NCI-H2107 treated with DMSO at 0.1 percent for 48 hours (cell line): ENCODE measurements around the gene PARS2.

Experiments used
- DNase-seq: peaks from one replicate; lab custom pipeline; 2025; ENCODE audit not compliant: unreplicated experiment; lab: John Stamatoyannopoulos, UW

The PARS2 gene

DNA sequence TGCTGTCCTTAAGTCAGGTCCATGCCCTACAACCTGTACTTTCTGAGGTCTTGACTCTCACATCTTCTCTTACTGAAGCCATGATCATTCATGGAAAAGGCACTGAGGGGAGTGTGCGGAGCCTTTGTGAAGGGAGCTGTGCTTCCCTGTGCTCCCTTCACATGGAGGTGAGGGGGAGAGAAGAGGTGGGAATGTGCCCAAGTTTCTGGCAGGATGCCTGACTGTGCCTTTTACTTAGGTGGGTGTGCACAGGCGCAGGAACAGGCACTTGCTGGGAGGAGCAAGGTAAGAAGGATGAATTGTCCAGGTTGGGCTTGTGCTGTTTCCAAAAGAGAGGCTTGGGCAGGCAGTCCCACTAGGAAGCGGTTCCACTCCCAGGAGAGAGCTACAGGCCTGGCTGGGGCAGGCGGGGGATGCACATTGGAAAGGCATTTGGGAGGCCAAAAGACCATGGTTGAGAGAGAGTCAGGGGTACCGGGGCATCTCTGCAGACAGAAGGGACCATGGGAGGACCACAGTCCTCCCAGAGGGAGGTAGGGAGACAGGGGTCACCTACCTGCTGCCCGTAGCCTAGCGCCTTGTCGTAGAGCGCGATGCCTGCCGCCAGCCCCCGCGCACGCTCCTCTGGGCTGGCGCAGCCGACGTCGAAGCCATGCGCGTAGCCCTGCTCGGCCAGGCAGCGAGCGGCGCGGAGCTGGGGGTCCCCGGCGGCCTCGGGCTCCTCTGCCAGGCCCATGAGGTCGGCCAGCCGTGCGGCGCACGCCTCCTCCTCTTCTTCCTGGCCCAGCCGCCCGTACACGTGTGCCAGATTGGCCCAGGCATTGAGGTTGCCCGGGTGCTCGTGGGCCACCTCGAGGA lies 35.9 kb upstream of the PARS2 start:
- DNase-seq = no peak

- DNase-seq = no peak
Observed at GRCh38 chr1:54798769-54799641, 34.7 kb upstream of the PARS2 start.

- no peak for DNase-seq
Observed at GRCh38 chr1:54798206-54798605, 33.9 kb upstream of the PARS2 start.

DNA sequence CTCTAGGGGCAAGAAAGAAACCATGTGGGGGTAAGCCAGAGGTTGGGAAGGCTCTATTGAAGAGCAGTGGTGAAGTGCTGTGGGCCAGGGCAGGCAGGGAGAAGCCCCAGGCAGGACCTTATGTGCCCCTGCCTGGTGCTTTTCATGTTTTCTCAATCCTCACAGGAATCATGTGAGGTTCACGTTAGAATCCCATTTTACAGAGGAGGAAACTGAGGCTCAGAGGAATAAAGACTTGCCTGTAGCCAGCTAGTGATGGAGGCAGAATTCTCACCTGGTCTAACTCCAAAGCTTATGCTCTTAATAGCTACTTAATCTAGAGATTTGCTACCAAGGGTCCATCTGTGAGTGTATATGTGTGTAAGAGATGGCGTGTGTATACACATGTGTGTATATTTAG lies 32.6 kb upstream of the PARS2 start:
- no peak for DNase-seq

DNA sequence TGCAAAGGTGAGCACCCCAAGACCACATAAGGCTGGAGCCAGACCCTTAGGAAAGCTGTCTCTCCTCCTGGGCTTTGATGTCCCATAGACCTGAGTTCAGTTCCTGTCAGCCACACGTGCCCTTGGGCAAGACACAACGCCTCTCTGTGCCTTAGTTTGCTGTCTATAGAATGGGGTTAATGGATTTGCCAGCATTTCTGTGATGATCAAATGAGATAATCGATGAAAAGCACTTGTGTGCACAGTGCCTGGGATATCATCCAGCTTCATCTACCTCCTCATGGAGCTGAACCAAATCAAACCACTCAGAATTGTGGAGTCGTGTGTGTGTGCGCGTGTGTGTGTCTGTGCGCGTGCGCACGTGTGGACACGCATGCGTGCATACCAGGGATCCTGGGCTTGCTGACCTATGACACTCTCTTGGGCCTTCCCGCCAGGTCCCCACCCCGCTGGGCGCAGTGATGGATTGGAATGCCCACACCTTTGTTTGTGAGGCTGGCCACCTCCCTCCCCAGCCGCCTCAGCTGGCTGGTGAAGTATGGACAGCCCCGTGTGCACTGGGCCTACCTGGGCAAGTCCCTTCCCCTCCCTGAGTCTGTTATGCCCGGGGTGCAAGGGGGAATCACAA lies 31.6 kb upstream of the PARS2 start:
- no peak for DNase-seq

DNA sequence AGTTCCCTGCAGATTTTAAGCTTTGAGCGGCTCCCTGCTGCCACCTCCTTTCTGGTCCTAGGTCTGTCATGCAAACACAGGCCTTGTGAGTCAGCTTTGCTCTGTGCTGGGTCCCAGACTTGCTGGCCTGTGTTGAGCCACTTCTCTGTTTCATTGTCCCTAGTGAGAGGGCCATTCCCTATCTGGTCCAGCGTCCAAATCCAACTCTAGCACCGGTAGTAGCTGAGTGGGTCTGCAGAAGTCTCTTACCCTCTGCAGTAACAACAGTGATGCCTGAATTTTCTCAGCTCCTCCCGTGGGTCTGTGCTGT lies 31.0 kb upstream of the PARS2 start:
- DNase-seq = no peak

DNA sequence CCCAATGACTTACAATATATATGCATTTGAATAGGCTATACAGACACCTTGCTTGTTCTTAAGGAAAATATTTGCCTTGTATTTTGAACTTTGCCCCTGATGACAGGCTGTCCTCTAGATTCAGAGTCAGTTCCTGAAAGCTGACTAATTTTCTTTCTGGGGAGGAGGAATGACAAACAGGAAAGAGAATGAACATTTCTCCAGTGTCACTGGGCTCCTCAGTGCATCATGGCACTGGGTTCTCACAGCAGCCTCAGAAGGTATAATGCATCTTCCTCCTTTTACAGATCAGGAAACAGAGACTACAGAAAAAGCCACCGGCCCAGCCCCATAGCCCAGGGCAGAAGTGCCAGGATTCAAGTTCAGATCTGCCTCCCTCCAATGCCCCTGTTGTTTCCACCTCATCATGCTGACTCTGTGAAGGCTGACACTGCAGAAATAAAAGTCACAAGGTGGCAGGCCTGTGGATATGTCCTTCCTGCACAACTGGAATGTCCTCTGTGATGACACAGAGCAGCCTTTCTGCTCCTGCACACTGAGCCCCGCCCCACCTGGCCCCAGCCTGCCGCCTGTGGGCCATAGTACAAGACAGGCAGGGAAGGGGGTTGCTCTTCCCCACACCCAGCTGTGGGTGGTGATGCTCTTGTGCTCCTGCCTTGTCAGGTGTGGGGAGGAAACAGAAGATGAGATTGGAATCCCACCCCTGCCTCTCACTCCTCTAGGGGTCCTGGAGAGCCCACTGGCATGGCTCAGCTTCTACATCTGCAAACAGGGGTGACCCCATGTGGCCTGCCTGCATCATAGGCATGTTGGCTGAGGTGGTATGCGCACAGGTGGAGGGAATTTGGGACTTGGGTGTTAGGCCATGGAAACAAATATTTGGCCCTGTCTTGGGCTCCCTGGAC lies 30.4 kb upstream of the PARS2 start:
- no peak for DNase-seq

DNA sequence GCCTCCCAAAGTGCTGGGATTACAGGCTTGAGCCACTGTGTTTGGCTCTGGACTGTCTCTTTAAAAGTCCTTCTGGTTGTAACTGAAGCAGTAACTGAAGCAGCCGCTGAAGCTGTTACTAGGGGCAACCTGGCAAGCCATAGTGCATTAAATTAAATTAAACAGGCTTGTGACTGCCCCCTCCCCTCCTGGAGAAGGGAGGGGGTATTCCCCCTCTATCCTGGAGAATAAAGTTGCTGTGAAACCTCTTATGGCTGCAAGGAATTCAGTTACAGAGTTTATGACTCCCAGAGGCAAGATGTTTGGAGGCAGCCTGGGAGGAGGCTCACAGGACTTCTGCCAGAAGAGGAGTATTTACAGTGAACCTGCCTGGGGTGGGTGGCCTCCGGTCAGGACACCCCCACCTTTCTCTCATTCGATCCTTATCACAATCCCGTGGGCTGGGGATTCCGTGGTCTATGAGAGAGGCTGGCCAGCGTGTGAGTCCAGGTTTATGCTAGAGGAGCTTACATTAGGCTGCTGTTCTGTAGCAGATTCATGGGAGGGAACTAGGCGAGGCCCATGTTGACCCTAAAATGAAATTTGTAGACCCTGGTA lies 28.5 kb upstream of the PARS2 start:
- DNase-seq = no peak

DNA sequence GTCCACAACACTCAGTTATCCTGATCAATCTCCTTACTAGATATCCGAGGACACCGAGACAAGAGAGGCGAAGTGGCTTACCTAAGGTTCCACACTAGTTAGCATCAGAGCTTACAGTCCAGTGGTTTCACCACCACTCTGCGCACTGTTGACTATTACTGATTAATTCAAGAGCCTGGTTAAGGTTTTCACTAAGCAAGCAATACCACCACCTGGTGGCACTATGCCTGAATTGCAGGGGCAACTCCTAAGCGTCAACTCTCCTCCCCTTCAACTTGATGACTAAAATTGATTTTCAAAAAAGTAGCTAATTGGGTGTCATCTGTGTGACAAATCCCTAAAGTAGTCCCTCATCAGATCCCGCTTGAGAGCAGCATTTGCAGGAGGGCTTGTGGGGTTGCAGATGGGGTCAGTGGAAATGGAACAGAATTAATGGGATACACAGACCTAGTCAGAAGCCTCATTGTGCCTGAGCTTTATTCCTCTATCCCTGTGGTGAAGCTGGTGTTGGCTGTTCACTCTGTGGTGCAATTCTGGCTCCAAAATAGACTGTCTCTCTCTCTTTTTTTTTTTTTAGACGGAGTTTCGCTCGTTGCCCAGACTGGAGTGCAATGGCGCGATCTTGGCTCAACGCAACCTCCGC lies 27.7 kb upstream of the PARS2 start:
- no peak for DNase-seq

DNA sequence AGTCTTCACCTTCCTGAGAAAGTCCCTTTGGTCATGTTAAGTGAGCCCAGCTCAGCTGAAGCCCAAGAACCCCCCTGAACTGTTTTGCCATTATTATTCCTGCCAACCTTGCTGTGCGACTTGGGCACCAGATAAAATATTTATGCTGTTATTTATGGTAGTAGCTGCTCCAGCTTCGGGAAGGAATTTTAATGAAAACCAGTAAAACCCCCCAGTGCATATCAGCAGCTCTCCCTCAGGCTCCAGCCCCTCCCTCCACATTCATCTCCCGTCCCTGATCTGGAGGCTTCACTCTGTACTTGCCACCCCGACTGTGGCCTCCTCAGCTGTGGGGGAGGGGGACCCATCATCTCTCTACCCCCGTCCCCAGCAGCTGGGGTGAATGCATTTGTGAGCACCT lies 24.1 kb upstream of the PARS2 start:
- DNase-seq = no peak

DNA sequence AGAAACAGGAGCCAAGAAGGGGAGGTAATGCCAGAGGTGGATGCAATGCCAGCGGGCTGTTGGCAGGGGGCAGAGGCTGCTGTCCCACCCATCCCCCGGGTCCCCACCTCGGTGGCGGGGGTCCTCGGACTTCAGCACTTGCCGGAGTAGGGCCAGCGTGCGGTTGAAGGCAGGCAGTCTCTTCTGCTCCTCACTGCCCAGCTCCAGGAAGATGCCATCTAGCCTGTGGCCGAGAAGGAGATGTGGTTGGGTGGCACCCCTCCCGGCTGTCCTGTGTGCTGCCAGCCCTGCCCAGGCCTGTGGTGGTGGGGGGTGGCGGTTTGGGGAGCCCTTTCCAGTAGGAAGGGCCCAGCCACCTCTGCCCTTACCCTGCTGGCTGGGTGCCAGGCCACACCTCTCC lies 23.3 kb upstream of the PARS2 start:
- no peak for DNase-seq

- no peak for DNase-seq
Observed at GRCh38 chr1:54786778-54787177, 22.5 kb upstream of the PARS2 start.

- no peak for DNase-seq
Observed at GRCh38 chr1:54784066-54784465, 19.7 kb upstream of the PARS2 start.

- DNase-seq = no peak
Observed at GRCh38 chr1:54782588-54782987, 18.3 kb upstream of the PARS2 start.

GRCh38 chr1:54782156-54782555 lies 17.8 kb upstream of the PARS2 start:
- DNase-seq = no peak

- no peak for DNase-seq
Observed at GRCh38 chr1:54781023-54781723, 16.9 kb upstream of the PARS2 start.

DNA sequence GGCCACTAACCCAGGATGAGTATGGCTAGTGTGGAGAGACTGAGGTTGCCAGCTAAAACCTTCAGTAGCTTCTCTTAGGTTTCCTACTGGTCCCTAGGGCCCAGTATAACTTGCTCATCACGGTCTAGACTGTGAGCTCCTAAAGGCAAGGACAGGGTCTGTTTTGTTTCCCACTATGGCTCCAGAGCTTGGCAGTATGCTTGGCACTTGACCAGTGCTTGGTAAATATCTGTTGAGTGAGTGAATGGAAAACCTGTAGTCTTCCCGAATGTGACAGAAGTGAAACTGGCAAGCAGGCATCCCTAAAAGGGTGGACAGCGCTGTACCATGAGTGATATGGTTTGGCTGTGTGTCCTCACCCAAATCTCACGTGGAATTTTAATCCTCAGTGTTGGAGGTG lies 13.1 kb upstream of the PARS2 start:
- no peak for DNase-seq

DNA sequence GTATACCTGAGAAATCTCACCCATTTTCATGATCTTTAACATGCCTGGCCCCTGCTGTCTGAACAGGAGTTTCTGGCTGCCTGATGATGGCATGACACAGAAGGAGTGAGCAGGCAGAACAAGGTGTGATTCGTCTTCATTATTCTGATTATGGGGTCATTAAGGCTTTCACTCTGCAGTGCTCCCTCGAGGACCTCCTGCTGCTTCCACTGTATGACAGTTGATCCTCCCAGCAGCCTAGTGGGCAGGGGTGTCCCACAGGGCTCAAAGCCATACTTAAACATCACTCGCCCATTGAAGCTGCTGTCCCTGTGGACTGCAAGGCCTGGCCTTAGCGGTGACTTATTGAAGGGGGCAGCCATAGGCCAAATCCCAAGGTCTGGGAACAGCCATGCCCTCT lies 12.7 kb upstream of the PARS2 start:
- no peak for DNase-seq
